K562 treated with DMSO at 1 percent for 24 hours (cell line): ENCODE results near the gene TPRKB. TPM values are rescaled to one million over a fixed set of nuclear protein-coding genes. Genes with fewer than 3 reads are reported as not detected.

ENCODE experiments used
- total RNA-seq: library from RNA; unstranded; fragments of 300-600 nt; gene quantifications from 2 replicates; pipeline ENCODE4 v1.2.3, GENCODE V29; 2022; ENCODE audit warnings: low read depth; ENCODE audit not compliant: insufficient read depth

The TPRKB gene
- total RNA-seq = 35.0 and 53.3 TPM in 2 replicates

GRCh38 chr2:73736855-73737779 lies at the start of gene TPRKB:
TSS of gene TPRKB (minus strand) at chr2:73737345. CDS start at chr2:73734569, 2,776 bp downstream.

GRCh38 chr2:73783883-73784282 lies 46.7 kb upstream of the TPRKB start, which contains the start of gene C2orf78:
TSS of gene C2orf78 (plus strand) at chr2:73784183. CDS start at chr2:73784310, 127 bp downstream.

DNA sequence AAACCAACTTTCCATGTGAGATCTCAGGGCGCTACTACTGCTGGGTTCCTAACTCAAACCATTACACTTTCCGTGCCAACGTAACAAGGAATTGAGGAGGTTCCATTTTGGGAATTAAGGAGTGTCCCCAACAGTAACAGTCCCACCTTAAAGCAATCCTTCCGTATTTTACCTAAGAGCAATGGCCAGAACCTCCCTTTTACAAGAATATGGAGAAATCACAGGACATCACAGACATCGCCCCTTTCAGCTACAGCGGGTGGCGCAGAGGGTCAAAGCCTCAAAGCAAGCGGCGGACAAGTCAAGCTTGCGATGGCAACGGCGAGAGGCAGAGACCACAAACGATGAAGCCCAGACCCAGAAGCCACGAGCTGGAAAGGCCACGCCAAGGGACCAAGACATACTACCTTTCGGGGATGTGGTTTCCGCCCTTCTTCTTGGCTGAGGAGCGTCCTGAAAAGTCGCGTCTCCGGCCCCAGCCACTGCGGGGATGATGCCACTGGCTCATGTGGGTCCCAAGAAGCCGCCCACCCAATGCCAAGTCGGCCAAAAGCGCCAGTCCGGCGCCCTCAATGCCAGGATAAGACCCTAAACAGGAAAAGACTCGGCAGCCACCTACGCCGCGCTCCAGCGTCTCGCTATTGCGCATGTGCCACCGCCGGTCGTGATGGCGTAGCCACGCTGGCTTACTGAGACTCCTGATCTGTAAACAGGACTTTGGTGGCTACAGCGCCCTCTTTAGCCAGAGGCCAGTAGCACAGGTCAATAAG lies 42.5 kb upstream of the TPRKB start, which contains the start of gene DUSP11:
Gene DUSP11, minus strand, starts transcription at position 637 of the 770 bp plus-strand sequence. Its CDS starts 129 bp downstream, at position 508.

Other genes starting within 250 kb of the TPRKB start
- not detected in 2 replicates for gene NAT8, start 94.9 kb downstream of the TPRKB start, total RNA-seq
- 14.8 and 18.7 TPM in 2 replicates for gene DUSP11, start 42.8 kb upstream of the TPRKB start, total RNA-seq
- gene C2orf78, start 46.8 kb upstream of the TPRKB start, total RNA-seq = 1.0 and 1.2 TPM in 2 replicates
- gene STAMBP, start 91.6 kb upstream of the TPRKB start, total RNA-seq = 35.9 and 37.4 TPM in 2 replicates
- not detected in 2 replicates for gene ACTG2, start 155.7 kb upstream of the TPRKB start, total RNA-seq
- gene DGUOK, start 189.5 kb upstream of the TPRKB start, total RNA-seq = 101 and 107 TPM in 2 replicates
- gene TET3, start 247.6 kb upstream of the TPRKB start, total RNA-seq = 10.3 and 10.8 TPM in 2 replicates